GM19193 (cell line): ENCODE data around the gene TMEM131.

Experiments
- POLR2A ChIP-seq: IDR thresholded peaks from 4 replicates; pipeline ENCODE4 v1.6.1; 2011; ENCODE audit not compliant: insufficient read depth, insufficient read length; ENCODE audit errors: extremely low read depth

Gene TMEM131

GRCh38 chr2:97900806-97901205 is 94.9 kb downstream of the TMEM131 start:
- TF ChIP-seq POLR2A: no peak

GRCh38 chr2:97891611-97892010 is 104.1 kb downstream of the TMEM131 start:
- TF ChIP-seq POLR2A: no peak

- no peak for TF ChIP-seq POLR2A
These were observed 106.6 kb downstream of the TMEM131 start for GRCh38 chr2:97889156-97889555.

GRCh38 chr2:97885841-97886240 is 109.9 kb downstream of the TMEM131 start:
- no peak for TF ChIP-seq POLR2A

- no peak for TF ChIP-seq POLR2A
These were observed 115.4 kb downstream of the TMEM131 start for GRCh38 chr2:97880334-97880733.

- TF ChIP-seq POLR2A: no peak
These were observed 116.9 kb downstream of the TMEM131 start for GRCh38 chr2:97878865-97879264.

GRCh38 chr2:97871096-97871780 is 124.5 kb downstream of the TMEM131 start:
- no peak for TF ChIP-seq POLR2A

GRCh38 chr2:97870396-97870843 is 125.3 kb downstream of the TMEM131 start:
- TF ChIP-seq POLR2A: no peak

- no peak for TF ChIP-seq POLR2A
These were observed 125.9 kb downstream of the TMEM131 start for GRCh38 chr2:97869722-97870346.

GRCh38 chr2:97868986-97869721 is 126.6 kb downstream of the TMEM131 start:
- TF ChIP-seq POLR2A: no peak

- no peak for TF ChIP-seq POLR2A
These were observed 131.9 kb downstream of the TMEM131 start for GRCh38 chr2:97863829-97864228.

GRCh38 chr2:97861177-97861576 is 134.6 kb downstream of the TMEM131 start:
- TF ChIP-seq POLR2A: no peak

- no peak for TF ChIP-seq POLR2A
These were observed 137.3 kb downstream of the TMEM131 start for GRCh38 chr2:97858442-97858841.

GRCh38 chr2:97857553-97857952 is 138.2 kb downstream of the TMEM131 start:
- TF ChIP-seq POLR2A: no peak

GRCh38 chr2:97851172-97851571 is 144.6 kb downstream of the TMEM131 start:
- TF ChIP-seq POLR2A: no peak
